Neural cell (in vitro differentiated cells): ENCODE measurements around the gene PIBF1. TPM values are rescaled to one million over a fixed set of nuclear protein-coding genes. Genes with fewer than 3 reads are reported as not detected.

Experiments used
- H2AFZ ChIP-seq: fragments of 200-600, 300-800 bp; sonication (generic), shearing (Covaris generic); 2 replicates; pipeline ENCODE4 v1.6.0; 2014; ENCODE audit warnings: low read depth, mild to moderate bottlenecking, antibody characterized with exemption, low read length, moderate library complexity
- H3F3A ChIP-seq: fragments of 200-600 bp; shearing (Covaris generic); 2 replicates; pipeline ENCODE4 v1.6.1; 2016; ENCODE audit warnings: mild to moderate bottlenecking, moderate library complexity, mixed read lengths, antibody characterized with exemption, low read length; ENCODE audit not compliant: insufficient read depth, poor library complexity, severe bottlenecking
- H3K27ac ChIP-seq: fragments of 200-600, 300-800 bp; sonication (generic), shearing (Covaris generic); 2 replicates; pipeline ENCODE4 v1.5.1; 2014; ENCODE audit warnings: mild to moderate bottlenecking, low read length, moderate library complexity
- H3K27me3 ChIP-seq: fragments of 300-800, 200-600 bp; sonication (generic), shearing (Covaris generic); 2 replicates; pipeline ENCODE4 v1.6.0; 2014; ENCODE audit warnings: mild to moderate bottlenecking, low read depth, low read length, moderate library complexity; ENCODE audit not compliant: insufficient read depth
- H3K36me3 ChIP-seq: fragments of 300-800, 200-600 bp; sonication (generic), shearing (Covaris generic); 2 replicates; pipeline ENCODE4 v1.5.1; 2014; ENCODE audit warnings: mild to moderate bottlenecking, antibody characterized with exemption, low read length, moderate library complexity; ENCODE audit not compliant: insufficient read depth
- H3K4me2 ChIP-seq: fragments of 300-800, 200-600 bp; sonication (generic), shearing (Covaris generic); 2 replicates; pipeline ENCODE4 v1.6.0; 2014; ENCODE audit warnings: mild to moderate bottlenecking, low read length
- H3K4me3 ChIP-seq: fragments of 300-800, 200-600 bp; sonication (generic), shearing (Covaris generic); 2 replicates; pipeline ENCODE4 v1.5.1; 2014; ENCODE audit warnings: mild to moderate bottlenecking, low read length, moderate library complexity
- H3K79me2 ChIP-seq: fragments of 200-600 bp; shearing (Covaris generic); replicated peaks from 2 replicates; pipeline ENCODE4 v1.6.0; 2014; ENCODE audit warnings: mild to moderate bottlenecking, low read length, moderate library complexity; ENCODE audit not compliant: insufficient read depth
- H3K9ac ChIP-seq: fragments of 300-800, 200-600 bp; sonication (generic), shearing (Covaris generic); 2 replicates; pipeline ENCODE4 v1.6.1; 2016; ENCODE audit warnings: mild to moderate bottlenecking, low read length, mixed read lengths
- H3K9me2 ChIP-seq: fragments of 200-600 bp; shearing (Covaris generic); 2 replicates; pipeline ENCODE4 v1.6.1; 2016; ENCODE audit warnings: mild to moderate bottlenecking, low read length, mixed read lengths; ENCODE audit not compliant: insufficient read depth
- H3K9me3 ChIP-seq: fragments of 200-600, 300-800 bp; sonication (generic), shearing (Covaris generic); 2 replicates; pipeline ENCODE4 v1.6.1; 2016; ENCODE audit warnings: mild to moderate bottlenecking, mixed run types, low read length, moderate library complexity, mixed read lengths
- H4K20me1 ChIP-seq: fragments of 200-600 bp; shearing (Covaris generic); 2 replicates; pipeline ENCODE4 v1.6.1; 2016; ENCODE audit warnings: mild to moderate bottlenecking, mixed run types; ENCODE audit not compliant: insufficient read depth
- CTCF ChIP-seq: fragments of 450-650 bp; IDR thresholded peaks from 2 replicates; pipeline ENCODE4 v1.5.1; 2014; ENCODE audit warnings: antibody characterized with exemption, mild to moderate bottlenecking, moderate library complexity; ENCODE audit not compliant: poor library complexity, severe bottlenecking
- EP300 ChIP-seq: fragments of 450-650 bp; conservative IDR thresholded peaks from 2 replicates; pipeline ENCODE4 v1.6.1; 2014; ENCODE audit warnings: antibody characterized with exemption, mild to moderate bottlenecking, moderate library complexity; ENCODE audit not compliant: poor library complexity, severe bottlenecking
- EZH2 ChIP-seq: fragments of 200-600, 300-800 bp; shearing (Covaris generic), sonication (generic); IDR thresholded peaks from 2 replicates; pipeline ENCODE4 v1.6.1; 2014; ENCODE audit warnings: antibody characterized with exemption, low read length, borderline replicate concordance, mild to moderate bottlenecking; ENCODE audit not compliant: insufficient read depth, poor library complexity, severe bottlenecking
- MXI1 ChIP-seq: fragments of 450-650 bp; conservative IDR thresholded peaks from 2 replicates; pipeline ENCODE4 v1.6.1; 2014; ENCODE audit warnings: antibody characterized with exemption, mild to moderate bottlenecking; ENCODE audit not compliant: poor library complexity, severe bottlenecking
- POLR2AphosphoS5 ChIP-seq: IDR thresholded peaks from 2 replicates; pipeline ENCODE4 v1.6.1; 2012
- RAD21 ChIP-seq: fragments of 450-650 bp; conservative IDR thresholded peaks from 2 replicates; pipeline ENCODE4 v1.6.1; 2014; ENCODE audit warnings: antibody characterized with exemption, mild to moderate bottlenecking, moderate library complexity
- REST ChIP-seq: IDR thresholded peaks from 2 replicates; pipeline ENCODE4 v1.6.1; 2012; ENCODE audit warnings: borderline replicate concordance
- SMC3 ChIP-seq: fragments of 450-650 bp; conservative IDR thresholded peaks from 2 replicates; pipeline ENCODE4 v1.6.1; 2014; ENCODE audit warnings: antibody characterized with exemption, mild to moderate bottlenecking, moderate library complexity; ENCODE audit not compliant: poor library complexity
- TAF1 ChIP-seq: IDR thresholded peaks from 2 replicates; pipeline ENCODE4 v1.6.1; 2012; ENCODE audit warnings: low read depth
- polyA plus RNA-seq: library from polyadenylated mRNA; depleted of rRNA; stranded (reverse); fragments of >200 nt; gene quantifications from 2 replicates; pipeline ENCODE4 v1.2.3, GENCODE V29; 2014

PIBF1 gene
- polyA plus RNA-seq, 1 donor from 2014 or later, result 42.4 TPM

DNA sequence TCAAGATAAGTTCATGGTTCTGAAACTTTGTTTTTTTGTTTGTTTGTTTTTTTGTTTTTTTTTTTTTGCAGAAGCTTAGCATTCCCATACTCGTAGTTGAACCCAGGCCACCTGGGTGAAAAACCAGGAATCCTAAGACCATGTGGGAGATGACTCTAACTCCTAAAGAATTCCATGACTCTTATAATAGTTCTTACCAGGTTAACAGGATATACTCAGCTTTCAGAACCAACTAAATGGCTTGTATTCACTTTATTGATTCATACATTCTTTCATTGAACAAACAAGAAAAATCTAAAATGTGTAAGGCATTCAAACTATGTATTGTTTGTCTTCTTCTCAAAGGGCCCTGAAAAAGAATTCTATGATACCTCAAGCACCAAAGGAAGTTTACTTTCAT lies 236.4 kb downstream of the PIBF1 start:
- Histone ChIP-seq H4K20me1 (no peaks in the 10 kb centered on the region), H3K27me3 (no peaks in the 10 kb centered on the region), H3K4me2 (no peak overlapping the region), H2AFZ (no peak overlapping the region), H3K36me3 (no peaks in the 10 kb centered on the region), H3K4me3 (no peak overlapping the region), H3K9ac (no peak overlapping the region), H3K9me3 (no peaks in the 10 kb centered on the region), H3K79me2 (no peaks in the 10 kb centered on the region), H3F3A (no peaks in the 10 kb centered on the region), H3K27ac (no peak overlapping the region), H3K9me2 (no peaks in the 10 kb centered on the region)
- TF ChIP-seq SMC3, result no peak
- TF ChIP-seq REST, result no peak
- TF ChIP-seq EZH2, result no peak
- no peak for TF ChIP-seq TAF1
- no peak for TF ChIP-seq CTCF
- TF ChIP-seq MXI1, result no peak
- no peak for TF ChIP-seq POLR2AphosphoS5
- no peak for TF ChIP-seq RAD21
- no peak for TF ChIP-seq EP300

- H3K79me2 ChIP-seq, result no peaks in the 10 kb centered on the region
- no peak overlapping the region for H3K4me2 ChIP-seq
- H2AFZ ChIP-seq, result no peak overlapping the region
- no peak overlapping the region for H3K4me3 ChIP-seq
- H3K27me3 ChIP-seq, result no peaks in the 10 kb centered on the region
- H3K27ac ChIP-seq, result no peak overlapping the region
- H3F3A ChIP-seq, result no peaks in the 10 kb centered on the region
- H3K9me3 ChIP-seq, result no peaks in the 10 kb centered on the region
- no peaks in the 10 kb centered on the region for H3K9me2 ChIP-seq
- TF ChIP-seq RAD21 (no peak), EZH2 (no peak), MXI1 (no peak), EP300 (no peak), SMC3 (no peak)
- H3K9ac ChIP-seq, result no peak overlapping the region
- no peaks in the 10 kb centered on the region for H3K36me3 ChIP-seq
- no peaks in the 10 kb centered on the region for H4K20me1 ChIP-seq
These were observed 243.5 kb downstream of the PIBF1 start for GRCh38 chr13:73025217-73026012.
